GM19452 (cell line): ENCODE data around the gene SLC15A1.

Experiments
- ATAC-seq: cut with Tn5 transposase; IDR thresholded peaks from one replicate; pipeline ENCODE4 v1.9.1; 2021; ENCODE audit not compliant: unreplicated experiment

The SLC15A1 gene

DNA sequence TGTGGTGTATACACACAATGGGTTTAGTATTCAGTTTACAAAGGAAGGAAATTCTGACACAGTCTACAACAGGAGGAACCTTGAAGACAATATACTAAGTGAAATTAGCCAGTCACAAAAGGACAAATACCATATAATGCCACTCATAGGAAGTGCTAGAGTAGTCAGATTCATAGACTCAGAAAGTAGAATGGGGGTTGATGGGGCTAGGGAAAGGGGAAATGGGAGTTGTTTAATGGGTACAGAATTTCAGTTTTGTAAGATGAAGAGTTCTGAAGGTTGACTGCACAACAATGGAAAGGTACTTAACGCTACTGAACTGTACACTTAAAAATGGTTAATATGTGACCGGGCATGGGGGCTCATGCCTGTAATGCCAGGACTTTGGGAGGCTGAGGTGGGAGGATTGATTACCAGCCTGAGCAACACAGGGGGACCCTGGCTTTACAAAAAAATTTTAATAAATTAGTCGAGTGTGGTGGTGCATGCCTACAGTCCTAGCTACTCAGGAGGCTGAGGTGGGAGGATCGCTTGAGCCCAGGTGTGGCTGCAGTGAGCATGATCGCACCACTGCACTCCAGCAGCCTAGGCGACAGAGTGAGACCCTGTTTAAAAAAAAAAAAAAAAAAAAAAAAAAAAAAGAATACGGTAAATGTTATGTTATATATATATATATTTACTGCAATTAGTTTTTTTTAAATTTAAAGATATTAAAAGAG is 45.0 kb downstream of the SLC15A1 start:
- ATAC-seq = peak; percentile 76

DNA sequence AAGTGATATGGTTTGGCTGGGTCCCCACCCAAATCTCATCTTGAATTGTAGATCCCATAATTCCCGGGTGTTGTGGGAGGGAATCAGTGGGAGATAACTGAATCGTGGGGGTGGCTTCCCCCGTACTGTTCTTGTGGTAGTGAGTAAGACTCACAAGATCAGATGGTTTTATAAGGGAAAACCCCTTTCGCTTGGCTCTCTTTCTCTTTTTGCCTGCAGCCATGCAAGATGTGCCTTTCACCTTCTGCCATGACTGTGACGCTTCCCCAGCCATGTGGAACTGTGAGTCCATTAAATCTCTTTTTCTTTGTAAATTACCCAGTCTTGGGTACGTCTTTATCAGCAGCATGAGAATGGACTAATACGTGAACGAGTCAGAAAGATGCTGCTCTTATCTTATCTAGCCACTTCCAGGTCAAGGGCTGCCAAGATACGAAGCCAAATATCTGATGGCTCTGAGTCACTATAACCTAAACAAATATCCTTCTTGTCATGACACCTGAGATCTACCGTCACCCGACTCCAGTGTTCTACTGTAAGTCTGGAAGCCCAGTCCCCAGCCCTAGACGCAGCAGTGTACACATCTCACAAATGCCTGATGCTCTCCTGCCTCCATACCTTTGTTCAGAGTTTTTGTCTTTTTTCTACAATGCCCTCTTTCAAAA is 45.9 kb downstream of the SLC15A1 start:
- ATAC-seq = peak; percentile 51

DNA sequence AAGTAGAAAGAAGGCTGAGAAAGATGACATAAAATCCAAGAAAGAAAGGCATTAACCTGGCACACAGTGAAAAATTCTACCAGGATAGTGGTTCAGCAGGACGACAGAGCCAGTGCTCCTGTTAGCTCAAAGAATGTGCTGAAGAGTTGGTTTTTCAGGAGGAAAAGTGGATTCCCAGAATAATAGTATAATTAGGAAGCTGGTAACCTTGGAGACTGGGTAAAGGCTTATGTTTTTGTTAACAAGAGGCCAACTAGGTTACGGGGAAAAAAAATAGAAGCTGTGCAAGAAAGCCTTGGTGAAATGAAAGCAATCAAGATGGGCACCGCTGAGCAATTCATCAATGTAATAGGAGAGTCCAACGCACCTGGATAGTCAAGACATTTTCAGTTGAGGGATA is 54.7 kb downstream of the SLC15A1 start:
- ATAC-seq = no peak

DNA sequence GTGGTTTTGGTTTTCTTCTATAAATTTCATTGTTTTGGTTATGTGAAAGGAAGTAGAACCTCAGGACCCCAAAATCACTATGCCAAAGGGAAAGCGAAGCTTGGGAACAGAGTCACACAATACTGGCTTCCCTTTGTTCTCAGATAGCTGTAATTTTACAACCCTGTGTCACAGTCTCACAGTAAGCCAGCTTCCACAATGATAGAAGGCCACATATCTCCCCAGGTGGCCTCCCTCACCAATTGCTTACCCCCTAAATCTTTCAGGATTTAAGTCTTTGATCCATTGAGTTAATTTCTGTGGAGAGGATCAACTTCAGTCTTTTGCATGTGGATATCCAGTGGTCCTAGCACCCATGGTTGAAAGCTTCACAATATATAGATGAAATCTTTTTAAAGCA is 58.7 kb downstream of the SLC15A1 start:
- ATAC-seq = no peak

DNA sequence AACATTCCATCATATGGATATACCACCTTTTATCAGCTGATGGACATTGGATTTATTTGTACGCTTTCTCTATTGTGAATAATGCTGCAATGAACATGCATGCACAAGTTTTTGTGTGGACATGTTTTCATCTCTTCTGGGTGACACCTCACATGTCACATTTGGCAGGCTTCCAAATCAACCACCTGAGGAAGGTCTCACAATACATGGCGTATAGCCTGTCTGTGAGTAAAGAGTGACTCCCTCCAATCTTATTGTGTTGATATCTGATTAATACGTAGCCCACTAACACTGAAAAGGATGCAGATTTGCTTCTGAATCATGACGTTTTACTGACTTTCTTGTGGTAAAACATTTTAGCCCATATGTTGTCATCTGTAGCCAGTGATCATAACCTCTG is 61.1 kb downstream of the SLC15A1 start:
- no peak for ATAC-seq

DNA sequence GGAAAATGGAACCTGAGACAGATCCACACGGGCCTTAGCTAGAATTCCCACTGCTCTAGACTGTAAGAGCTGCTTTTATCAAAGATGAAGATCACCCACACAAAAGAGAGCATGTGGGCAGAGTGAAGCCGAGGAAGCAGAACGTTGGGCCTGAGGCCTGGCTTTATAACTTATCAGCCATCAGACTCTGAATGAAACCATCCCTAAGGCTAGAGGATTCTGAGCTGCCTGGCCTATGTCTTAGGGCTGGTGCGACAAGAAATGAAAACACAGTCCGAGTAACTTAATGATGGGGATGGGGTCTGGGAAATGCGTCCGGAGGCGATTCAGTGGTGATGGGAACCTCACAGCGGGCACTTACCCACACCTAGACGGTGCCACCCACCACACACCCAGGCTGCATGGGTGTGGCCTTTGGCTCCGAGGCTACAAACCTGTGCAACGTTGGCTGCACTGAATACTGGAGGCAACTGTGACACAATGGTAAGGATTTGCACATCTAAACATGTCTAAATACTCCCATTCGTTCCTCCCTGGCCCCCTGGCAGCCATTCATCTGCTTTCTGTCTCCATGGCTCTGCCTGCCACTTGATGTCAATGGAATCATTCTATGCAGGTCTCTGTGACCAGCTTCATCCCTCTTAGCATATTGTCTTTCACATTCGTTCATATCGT is 62.0 kb downstream of the SLC15A1 start:
- no peak for ATAC-seq

DNA sequence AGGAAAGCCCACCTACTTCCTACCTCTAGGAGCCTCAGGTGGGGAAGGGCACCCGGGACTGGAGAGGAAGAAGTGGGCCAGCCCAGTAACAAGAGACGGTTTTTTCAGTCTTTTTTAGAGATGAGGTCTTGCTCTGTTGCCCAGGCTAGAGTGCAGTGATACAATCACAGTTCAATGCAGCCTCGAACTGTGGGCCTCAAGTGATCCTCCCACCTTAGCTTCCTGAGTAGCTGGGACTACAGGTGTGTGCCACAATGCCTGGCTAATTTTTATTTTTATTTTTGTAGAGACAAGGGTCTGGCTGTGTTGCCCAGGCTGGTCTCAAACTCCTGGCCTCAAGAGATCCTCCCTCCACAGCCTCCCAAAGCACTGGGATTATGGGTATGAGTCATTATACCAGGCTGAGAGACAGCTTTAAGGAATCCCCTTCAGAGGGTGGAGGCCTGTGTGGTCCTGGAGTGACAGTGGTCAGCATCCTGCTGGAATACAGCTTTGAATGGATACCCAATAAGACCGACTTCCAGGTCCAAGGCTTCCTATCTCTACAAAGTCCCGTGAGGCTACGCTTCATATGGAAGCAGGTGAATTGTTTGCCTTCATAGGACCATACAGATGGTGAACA is 63.0 kb downstream of the SLC15A1 start:
- no peak for ATAC-seq

DNA sequence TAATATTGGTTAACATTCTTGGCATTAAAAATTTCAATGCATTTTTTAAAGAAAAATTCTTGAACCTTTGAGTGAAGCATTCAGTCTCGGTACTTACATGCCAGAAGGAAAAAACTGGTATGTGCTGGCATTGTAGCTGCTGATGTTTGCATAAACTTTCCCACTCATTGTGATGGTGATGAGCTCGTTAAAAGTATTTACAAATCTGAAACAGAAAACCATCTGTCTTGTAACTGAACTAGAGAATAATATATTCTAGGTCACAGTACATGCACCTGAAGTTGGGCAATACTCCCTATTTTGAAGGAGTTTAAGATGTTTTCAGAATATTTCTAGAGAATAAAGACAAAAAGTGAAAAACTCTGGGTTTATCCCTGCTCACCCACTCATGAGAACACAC is 64.1 kb downstream of the SLC15A1 start:
- ATAC-seq = no peak

DNA sequence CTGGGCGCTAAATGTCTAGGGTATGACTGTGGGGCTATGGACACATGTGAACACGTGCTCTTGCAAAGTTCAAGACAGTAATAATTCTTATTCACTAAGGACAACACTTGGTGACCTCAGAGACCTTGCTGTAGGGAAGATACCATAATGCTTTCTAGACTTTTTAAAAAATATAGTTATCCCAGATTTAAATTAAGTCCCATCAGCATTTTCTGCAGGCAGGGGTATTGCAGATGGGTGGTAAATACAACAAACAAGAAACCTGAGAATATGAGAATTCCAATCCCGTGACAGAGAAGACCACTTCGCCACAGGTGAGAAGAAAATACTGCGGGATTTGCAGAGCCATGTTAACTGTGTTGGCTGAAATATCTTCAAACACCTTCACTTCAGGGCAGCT is 65.2 kb downstream of the SLC15A1 start:
- no peak for ATAC-seq

DNA sequence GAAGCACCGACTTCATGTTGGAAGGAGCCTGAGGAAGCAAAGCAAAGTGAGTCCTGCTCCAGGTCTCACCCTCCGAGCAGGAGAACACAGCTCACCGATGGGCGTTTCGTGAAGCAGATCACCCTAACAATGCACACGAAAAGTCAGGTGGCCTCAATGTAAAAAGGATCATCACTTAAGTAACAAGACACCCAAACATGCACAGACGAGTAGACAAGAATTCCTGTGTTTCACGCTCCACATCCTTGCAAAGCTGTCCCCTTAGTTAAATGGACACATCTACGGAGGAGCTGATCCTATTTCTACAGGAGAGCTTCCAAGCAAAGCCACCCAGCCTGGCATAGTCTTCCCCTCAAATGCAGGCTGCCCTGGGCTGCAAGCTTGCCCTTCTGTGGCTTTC is 66.2 kb downstream of the SLC15A1 start:
- no peak for ATAC-seq

DNA sequence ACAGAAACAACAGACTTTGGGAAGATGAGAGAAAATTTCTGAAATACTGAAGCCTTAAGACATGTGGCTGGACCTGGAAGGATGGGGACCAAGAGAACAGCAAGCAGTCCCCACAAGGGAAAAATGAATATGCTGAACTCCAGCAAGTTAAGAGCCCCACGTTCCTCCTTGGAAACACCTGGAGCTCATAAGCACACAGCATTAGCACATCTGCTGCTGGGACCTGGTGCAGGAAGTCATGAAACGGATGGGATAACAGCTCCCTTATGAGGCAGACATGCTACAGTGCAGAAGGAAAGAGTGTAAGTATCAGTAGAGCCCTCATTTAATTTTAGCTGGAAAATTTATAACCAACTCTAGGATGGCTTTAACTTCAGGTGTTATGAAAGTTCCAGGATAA is 67.3 kb downstream of the SLC15A1 start:
- ATAC-seq = no peak

DNA sequence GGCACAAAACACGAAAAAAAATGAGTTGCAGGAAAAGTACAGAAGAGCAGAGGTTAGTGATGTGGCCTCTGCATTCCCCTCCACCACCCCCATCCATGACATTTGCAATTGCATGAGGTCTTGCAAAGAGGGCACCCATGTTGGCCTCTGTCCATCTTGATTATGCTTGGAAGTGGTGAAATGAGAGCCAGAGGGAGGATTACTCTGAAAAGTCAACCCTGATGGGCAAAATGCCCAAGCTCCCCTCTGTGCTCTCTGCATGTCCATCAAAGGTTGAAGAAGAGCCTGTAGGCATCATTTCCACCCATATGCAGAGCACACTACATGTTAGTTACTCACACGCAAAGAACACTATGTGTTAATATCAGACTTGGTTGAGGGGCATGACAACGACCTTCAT is 71.4 kb downstream of the SLC15A1 start:
- no peak for ATAC-seq

DNA sequence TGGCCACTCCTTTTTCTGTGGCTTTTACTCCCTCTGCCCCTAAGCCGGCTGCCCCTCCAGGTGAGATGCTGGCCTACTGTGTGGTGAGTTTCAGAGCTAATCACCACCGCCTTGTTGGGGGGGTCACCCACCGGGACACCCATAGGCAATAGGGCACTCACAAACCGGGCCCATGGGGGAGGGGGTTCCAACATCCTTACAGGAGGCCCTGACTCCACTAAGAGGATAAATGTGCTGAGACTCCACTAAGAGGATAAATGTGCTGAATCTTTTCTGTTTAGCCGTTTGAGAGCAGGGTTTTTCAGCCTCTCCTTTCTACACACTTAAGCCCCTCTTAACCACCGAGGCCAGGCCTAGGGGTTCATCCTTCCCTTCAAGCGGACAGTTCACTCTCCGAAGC is 73.7 kb downstream of the SLC15A1 start:
- ATAC-seq = no peak

DNA sequence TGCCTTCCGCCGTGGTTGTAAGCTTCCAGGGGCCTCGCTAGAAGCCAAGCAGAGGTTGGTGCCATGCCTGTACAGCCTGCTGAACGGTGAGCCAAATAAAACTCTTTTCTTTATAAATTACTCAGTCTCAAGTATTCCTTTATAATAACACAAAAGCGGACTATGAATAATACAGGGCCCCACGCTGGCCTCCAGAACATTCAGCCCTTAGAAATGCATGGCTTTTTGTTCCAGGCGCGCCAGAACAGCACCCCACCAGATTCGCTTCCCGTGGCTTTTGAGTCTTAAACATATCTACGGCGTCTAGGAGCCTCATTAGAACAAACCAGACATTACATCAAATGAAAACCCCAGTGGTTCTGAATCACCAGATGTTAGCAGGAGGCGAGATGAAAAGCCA is 75.1 kb downstream of the SLC15A1 start:
- no peak for ATAC-seq

DNA sequence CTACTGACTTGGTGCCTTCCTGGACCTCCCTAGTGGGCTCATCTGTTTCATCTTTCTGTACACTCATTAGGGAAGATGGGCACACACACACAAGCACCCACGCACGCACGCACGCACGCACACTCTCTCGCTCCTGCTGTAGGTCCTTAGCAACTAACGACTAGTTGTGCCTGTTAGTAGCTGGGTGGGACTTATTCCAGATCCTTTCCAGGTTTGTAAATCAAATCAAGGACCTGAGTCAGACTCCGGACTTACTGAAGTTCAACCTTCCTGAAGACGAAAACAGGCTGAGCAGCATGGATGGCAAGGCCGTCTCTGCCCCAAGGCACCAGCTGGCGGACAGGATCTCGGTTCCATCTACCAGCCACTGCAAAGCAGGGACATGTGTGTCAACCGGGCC is 76.2 kb downstream of the SLC15A1 start:
- no peak for ATAC-seq

DNA sequence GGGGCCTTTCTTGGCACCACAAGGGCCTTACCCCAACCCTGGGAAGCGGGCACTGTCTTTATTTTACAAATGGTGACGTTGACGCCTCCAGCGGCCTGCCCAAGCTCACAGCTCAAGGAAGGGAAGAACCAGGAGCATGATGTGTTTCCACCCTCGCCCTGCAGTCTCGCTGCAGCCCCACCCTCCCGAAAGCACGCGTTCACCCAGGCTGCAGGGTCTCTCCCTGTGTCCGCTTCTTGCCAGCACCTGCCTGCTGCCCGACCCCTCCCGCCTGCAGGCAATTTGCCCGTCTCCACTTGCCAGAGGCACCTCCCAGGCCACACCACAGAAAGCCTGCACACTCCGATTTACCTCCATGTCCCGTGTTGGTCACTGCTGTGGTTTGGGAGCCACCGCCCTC is 76.6 kb downstream of the SLC15A1 start:
- ATAC-seq = no peak

DNA sequence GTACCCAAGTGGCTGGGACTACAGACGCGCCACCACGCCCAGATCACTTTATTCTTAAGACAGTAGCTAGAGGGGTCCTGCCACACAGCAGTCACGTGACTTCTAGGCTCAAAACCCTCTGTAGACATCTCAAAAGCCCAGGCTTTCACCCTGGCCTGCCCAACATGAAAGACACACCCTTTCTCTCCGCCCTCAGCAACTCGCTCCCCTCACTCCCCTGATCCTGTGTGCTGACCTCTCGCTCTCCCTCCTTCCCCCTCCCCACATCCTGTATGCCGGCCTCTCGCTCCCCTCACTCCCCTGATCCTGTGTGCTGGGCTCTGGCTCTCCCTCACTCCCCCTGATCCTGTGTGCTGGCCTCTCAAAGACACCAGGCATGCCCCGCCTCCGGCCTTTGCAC is 77.4 kb downstream of the SLC15A1 start:
- no peak for ATAC-seq

DNA sequence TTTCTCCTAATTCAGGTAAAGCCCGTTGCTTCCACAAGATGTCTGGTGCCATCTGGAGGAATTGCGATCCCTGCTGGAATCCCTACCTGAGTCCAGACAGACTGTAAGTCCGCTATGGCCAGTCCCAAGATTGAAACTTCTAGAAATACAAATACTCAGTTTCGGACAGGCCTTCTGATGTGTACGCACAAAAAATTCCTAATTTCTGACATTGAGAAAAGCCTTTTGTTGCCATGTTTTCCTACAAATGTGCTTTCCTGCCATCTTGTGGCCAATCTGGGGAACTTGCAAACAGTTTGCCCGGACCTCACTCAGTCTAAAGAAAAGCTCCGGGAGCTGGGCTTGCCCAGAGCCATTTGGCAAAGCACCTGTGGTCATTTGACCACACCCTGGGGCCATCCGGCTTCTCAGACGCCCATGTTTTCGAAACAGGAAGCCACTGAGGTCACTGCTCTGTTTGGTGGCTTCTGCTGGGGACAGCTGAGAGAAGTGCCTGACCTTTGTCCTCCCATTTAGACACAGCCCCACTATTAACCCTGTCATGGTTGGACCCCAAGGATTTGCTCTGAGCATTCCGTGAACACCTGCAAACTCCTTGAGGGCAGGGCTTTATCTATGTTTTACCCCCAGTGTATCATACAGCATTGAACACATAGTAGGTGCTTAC is 79.4 kb downstream of the SLC15A1 start:
- ATAC-seq = peak; percentile 81

DNA sequence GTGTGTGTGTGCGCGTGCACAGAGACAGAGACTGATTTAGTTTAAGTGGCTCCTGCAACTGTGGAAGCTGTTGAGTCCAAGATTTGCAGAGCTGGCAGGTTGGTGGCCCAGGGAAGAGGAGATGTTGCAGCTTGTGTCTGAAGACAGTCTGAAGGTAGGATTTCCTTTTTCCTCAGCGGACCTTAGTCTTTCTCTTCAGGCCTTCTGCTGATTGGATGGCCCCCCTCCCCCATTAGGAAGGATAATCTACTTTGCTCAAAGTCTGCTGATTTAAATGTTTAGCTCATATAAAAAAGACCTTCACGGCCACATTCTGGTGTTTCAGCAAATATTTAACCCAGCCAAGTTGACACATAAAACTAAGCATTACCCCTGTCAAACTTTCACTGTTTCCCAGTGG is 84.3 kb downstream of the SLC15A1 start:
- no peak for ATAC-seq

DNA sequence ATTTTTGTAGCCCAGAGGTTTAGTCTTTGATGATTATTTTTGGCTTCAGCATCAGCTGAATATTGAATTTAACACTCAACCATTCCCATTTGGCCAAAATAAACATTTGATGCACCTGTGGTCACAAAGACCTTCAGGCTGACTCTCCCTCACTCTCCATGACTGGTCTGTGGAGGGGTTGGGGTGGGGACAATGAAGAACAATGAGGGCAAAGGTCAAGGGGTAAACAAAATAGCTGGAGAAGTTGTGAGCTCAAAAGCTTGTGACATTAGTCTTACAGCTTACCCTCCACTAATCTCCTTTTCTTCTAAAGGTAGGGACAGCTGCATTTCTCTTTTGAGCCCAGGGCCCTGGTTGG is 86.9 kb downstream of the SLC15A1 start:
- no peak for ATAC-seq

DNA sequence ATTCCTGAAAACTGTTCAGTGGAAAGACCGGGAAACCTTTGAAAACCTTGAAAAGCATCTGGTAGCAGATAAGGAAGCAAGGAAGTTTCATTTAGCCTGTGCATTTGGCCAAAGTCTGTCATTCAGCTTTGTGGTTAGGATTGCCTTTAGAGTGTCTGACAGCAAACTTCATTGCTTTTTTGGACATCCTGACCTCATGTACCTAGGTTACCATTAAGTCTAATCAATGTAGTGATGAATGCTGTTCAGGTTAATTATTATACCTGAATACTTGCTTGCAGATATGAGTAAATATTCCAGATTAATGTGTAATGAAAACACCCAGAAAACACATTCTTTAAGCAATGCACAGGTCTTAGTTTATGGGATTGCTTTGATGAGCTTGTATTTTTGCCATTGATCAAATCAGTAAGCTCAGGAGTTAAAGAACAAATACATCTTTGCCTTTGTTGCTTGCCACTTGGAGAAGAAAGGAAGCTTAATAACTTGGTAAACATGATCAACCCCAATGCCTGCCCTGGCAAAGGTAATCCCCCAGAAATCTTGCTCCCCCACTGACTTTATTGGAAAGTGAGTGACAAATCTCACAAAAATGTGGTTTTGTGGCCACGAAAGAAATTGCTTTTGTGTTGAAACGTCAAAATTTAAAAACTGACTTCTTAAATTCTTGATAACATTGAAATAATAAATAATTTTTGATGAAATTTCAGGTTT is 87.4 kb downstream of the SLC15A1 start:
- peak; percentile 69 for ATAC-seq
